Natural killer cell (primary cell): ENCODE data around the gene TSPAN17. TPM values are rescaled to one million over a fixed set of nuclear protein-coding genes. Genes with fewer than 3 reads are reported as not detected.

Experiments
- ATAC-seq, 3 donors: fragments of 150-1000 bp in 2 of 3; fragments of 200-7000 bp in 1 of 3; cut with Tn5 transposase; 1 replicate in 1 of 3; 2 replicates in 2 of 3; pipeline ENCODE4 v1.10.0; 2021; ENCODE audit warnings: mild to moderate bottlenecking in 2 of 3, moderate library complexity in 2 of 3
- DNase-seq, 2 donors: peaks; one replicate each; pipeline versions ENCODE4 v3.0.0 to v3.0.0-alpha.2; 2013 to 2021; ENCODE audit warnings: mixed read lengths in 1 of 2
- H3K27ac ChIP-seq: one replicate; pipeline ENCODE4 v1.5.1; 2013; ENCODE audit warnings: mild to moderate bottlenecking, low read length
- H3K27me3 ChIP-seq: one replicate; pipeline ENCODE4 v1.6.1; 2013; ENCODE audit warnings: low read length; ENCODE audit not compliant: control insufficient read depth, insufficient read depth
- H3K36me3 ChIP-seq: one replicate; pipeline ENCODE4 v1.6.1; 2013; ENCODE audit warnings: low read length; ENCODE audit not compliant: control insufficient read depth, insufficient read depth
- H3K4me1 ChIP-seq: one replicate; pipeline ENCODE4 v1.6.1; 2013; ENCODE audit warnings: low read length; ENCODE audit not compliant: control insufficient read depth, insufficient read depth
- H3K4me3 ChIP-seq: one replicate; pipeline ENCODE4 v1.5.1; 2013; ENCODE audit warnings: low read length
- H3K9me3 ChIP-seq: one replicate; pipeline ENCODE4 v1.6.1; 2013; ENCODE audit warnings: low read length; ENCODE audit not compliant: control insufficient read depth, insufficient read depth
- H3K27ac Mint-ChIP-seq, 2 donors: one replicate each; pipeline ENCODE4 v1.8.0; 2022; ENCODE audit warnings: mild to moderate bottlenecking in 2 of 2, mixed read lengths in 2 of 2, moderate library complexity in 1 of 2
- H3K27me3 Mint-ChIP-seq, 2 donors: one replicate each; pipeline ENCODE4 v1.8.0; 2022; ENCODE audit warnings: low read depth in 2 of 2, mixed read lengths in 2 of 2
- H3K36me3 Mint-ChIP-seq: one replicate; pipeline ENCODE4 v1.8.0; 2022; ENCODE audit warnings: mixed read lengths
- H3K4me1 Mint-ChIP-seq, 2 donors: one replicate each; pipeline ENCODE4 v1.8.0; 2022; ENCODE audit warnings: mixed read lengths in 2 of 2
- H3K4me3 Mint-ChIP-seq: one replicate; pipeline ENCODE4 v1.8.0; 2022; ENCODE audit warnings: mild to moderate bottlenecking, moderate library complexity, mixed read lengths
- H3K9me3 Mint-ChIP-seq, 2 donors: one replicate each; pipeline ENCODE4 v1.8.0; 2022; ENCODE audit warnings: mixed read lengths in 2 of 2
- CTCF ChIP-seq: fragments of 200-600 bp; IDR thresholded peaks from one replicate; pipeline ENCODE4 v1.8.0; 2022; ENCODE audit warnings: antibody characterized with exemption
- WGBS: methylation state at CpG from one replicate; pipeline ENCODE4 v1.1.7; 2013; ENCODE audit warnings: missing lambda C conversion rate; ENCODE audit not compliant: insufficient coverage; 5-methylcytosine and 5-hydroxymethylcytosine counted together
- intact Hi-C: fragments of 100-400 bp; cut with micrococcal nuclease; formaldehyde crosslinking; loops from one replicate; pipeline ENCODE4 v1.14.2; 2022
- total RNA-seq, 4 donors: library from RNA; stranded (reverse); fragments of 120-200 nt in 1 of 4; gene quantifications; one replicate each; pipeline versions ENCODE4 v1.2.3 to v1.2.4, GENCODE V29; 2013 to 2022

Gene TSPAN17
- total RNA-seq, 3 donors from 2014 or later (not counting 1 experiment from before 2014, with no cell fraction given), result 24.1 to 29.4 (median 24.6) TPM

DNA sequence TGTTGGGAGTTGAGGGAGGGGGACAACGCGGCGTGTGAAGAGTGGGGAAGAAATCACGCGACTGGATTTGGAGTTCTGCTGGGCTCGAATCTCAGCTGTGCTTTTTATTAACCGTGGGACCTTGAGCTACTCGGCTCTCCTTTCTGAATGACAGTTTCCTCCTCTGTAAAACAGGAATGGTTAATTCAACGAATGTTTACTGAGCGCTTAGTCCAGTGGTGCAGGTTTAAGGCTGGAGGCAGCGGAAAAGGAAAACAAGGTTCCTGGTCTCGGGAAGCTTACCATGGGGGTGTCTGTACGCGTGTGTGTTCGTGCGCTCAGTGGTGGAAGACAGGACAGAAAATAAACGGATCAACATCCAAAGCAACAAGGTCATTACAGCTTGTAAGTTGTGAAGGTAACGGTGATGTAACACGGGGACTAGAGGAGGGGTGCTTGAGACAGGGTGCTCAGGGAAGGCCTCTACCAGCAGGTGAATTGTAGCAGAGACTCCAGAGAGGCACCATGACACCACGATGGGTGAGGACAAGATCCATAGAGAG, 16.5 kb upstream of the TSPAN17 start:
- no peak for ATAC-seq
- DNase-seq, result no peak
- intact Hi-C loops, result no loop called here
- Histone ChIP-seq H3K4me3 (no peak overlapping the region), H3K36me3 (no peaks in the 10 kb centered on the region), H3K27me3 (peaks cover 31% of the 10 kb centered on the region), H3K27ac (no peak overlapping the region), H3K9me3 (no peaks in the 10 kb centered on the region), H3K4me1 (peaks cover 19% of the 10 kb centered on the region)
- Mint-ChIP-seq H3K27ac (no peak overlapping the region), H3K9me3 (no peaks in the 10 kb centered on the region), H3K27me3 (peaks cover 63 to 68% of the 10 kb centered on the region in 2 donors), H3K4me3 (peak overlapping the region; percentile 58), H3K36me3 (no peaks in the 10 kb centered on the region), H3K4me1 (peaks cover 5 to 29% of the 10 kb centered on the region in 2 donors)
- WGBS, result 10% methylated on average over 20 of the region's 20 CpGs
- TF ChIP-seq CTCF, result no peak

DNA sequence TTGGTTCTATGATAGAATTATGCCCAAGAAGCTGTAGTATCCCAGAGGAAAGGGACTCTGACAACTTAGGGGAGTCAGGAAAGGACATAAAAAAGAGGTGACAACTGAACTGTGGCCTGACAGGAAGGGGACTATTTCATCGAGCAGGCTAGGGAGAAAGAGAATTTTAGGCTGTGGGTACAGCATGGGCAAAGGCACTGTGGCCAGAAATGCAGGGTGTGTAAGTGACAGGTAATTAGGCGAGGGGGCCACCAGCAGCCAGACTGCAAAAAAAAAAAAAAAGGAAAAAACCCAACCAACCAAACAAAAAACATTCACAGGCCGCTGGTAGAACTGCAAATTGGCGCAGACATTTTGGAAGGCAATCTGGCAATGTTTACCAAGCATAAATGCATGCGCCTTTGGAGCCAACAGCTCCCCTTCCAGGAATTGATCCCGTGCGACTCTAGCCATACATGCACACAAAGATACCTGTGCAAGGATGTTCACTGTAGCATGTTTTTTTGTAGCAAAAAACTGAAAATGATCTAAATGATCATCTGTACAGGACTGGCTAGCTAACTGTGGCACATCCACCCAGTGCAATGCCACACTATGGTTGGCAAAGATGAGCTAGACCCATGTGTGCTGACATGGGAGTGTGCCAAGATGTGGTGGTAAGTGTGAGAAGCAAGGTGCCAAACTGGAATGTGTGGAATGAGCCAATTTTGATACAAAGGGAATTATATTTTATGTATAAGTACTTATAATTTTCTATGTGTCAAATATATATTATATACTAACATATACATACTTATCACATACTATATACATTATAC, 15.7 kb upstream of the TSPAN17 start:
- no peak for ATAC-seq
- H3K27me3 Mint-ChIP-seq, result peaks cover 61 to 70% of the 10 kb centered on the region in 2 donors
- Histone ChIP-seq H3K9me3 (no peaks in the 10 kb centered on the region), H3K27ac (no peak overlapping the region), H3K4me1 (peaks cover 19% of the 10 kb centered on the region), H3K4me3 (no peak overlapping the region), H3K36me3 (no peaks in the 10 kb centered on the region), H3K27me3 (peaks cover 30% of the 10 kb centered on the region)
- TF ChIP-seq CTCF, result no peak
- no peaks in the 10 kb centered on the region for H3K9me3 Mint-ChIP-seq
- no peak overlapping the region for H3K27ac Mint-ChIP-seq
- H3K36me3 Mint-ChIP-seq, result no peaks in the 10 kb centered on the region
- WGBS, result 77% methylated on average over 7 of the region's 7 CpGs
- intact Hi-C loops, result no loop called here
- no peak overlapping the region for H3K4me3 Mint-ChIP-seq
- DNase-seq, result no peak
- H3K4me1 Mint-ChIP-seq, result peaks cover 5 to 29% of the 10 kb centered on the region in 2 donors

DNA sequence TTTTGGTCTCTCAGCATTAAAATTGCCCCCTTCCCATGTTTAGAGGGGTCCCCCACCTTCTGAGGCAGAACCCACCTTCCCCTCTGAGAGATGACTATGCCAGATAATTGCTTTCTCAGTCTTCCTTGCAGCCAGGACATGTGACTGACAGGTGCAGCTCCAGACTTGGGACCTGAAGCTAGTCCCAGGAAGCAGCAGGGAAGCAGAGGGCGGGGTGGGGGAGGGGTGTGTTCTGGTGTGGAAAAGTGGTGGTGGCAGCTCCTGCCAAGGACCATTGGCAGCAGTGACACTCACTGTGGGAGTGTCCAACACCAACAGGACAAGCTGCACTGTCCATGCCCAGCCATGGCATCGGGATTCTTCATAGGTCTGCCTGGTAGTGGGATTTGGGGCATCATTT, 14.5 kb upstream of the TSPAN17 start:
- Histone ChIP-seq H3K4me3 (no peak overlapping the region), H3K9me3 (no peaks in the 10 kb centered on the region), H3K36me3 (no peaks in the 10 kb centered on the region), H3K4me1 (peaks cover 19% of the 10 kb centered on the region), H3K27me3 (peaks cover 30% of the 10 kb centered on the region), H3K27ac (no peak overlapping the region)
- 81% methylated on average over 2 of the region's 2 CpGs for WGBS
- no peaks in the 10 kb centered on the region for H3K36me3 Mint-ChIP-seq
- ATAC-seq, result no peak
- no peak overlapping the region for H3K27ac Mint-ChIP-seq
- DNase-seq, result no peak
- no peak overlapping the region for H3K4me3 Mint-ChIP-seq
- no peak for TF ChIP-seq CTCF
- no peaks in the 10 kb centered on the region for H3K9me3 Mint-ChIP-seq
- H3K27me3 Mint-ChIP-seq, result peaks cover 53 to 69% of the 10 kb centered on the region in 2 donors
- peaks cover 5 to 24% of the 10 kb centered on the region in 2 donors for H3K4me1 Mint-ChIP-seq
- intact Hi-C loops, result no loop called here
